ENCODE measurements around the gene CYP17A1. TPM values are rescaled to one million over a fixed set of nuclear protein-coding genes. Genes with fewer than 3 reads are reported as not detected.
"Not testable (repeated sequence)": the region's sequence is repeated elsewhere in the genome, so short reads cannot be mapped to it uniquely, and the experiment has no call there.

Gene CYP17A1
- total RNA-seq, 4 donors from 2014 or later = 4.0 to 29.1 (median 15.9) TPM

DNA sequence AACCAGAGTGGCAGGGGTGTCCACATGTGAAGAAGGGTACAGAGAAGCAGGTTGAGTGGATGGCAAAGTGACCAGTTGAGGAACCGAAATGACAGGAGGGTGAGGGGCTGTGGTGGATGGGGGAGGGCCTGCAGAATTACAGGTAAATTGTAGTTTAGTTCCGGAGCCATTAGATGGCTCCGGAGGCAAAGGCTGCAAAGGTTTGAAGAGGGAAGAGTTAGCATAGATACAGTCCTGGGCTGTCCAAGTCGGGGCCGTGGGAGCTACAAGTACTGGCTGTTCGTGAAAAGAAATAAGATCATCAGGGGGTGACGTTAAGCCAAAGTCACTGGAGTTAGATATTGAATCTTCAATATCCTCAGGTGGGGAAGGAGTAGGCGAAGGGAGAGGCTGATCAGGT is 5.9 kb upstream of the CYP17A1 start:
- H3K27me3 ChIP-seq; H3K9me3 ChIP-seq; H3K36me3 ChIP-seq; intact Hi-C loops (cut with DNase I); H3K4me3 ChIP-seq (replicated peaks in 1 of 3): not testable (repeated sequence)
- Histone ChIP-seq H3K4me1 (peaks cover 26% of the 10 kb centered on the region in 2 donors), H3K27ac (peak overlapping the region in 1 of 3 donors; percentile 46)
- TF ChIP-seq, protein P1, sequence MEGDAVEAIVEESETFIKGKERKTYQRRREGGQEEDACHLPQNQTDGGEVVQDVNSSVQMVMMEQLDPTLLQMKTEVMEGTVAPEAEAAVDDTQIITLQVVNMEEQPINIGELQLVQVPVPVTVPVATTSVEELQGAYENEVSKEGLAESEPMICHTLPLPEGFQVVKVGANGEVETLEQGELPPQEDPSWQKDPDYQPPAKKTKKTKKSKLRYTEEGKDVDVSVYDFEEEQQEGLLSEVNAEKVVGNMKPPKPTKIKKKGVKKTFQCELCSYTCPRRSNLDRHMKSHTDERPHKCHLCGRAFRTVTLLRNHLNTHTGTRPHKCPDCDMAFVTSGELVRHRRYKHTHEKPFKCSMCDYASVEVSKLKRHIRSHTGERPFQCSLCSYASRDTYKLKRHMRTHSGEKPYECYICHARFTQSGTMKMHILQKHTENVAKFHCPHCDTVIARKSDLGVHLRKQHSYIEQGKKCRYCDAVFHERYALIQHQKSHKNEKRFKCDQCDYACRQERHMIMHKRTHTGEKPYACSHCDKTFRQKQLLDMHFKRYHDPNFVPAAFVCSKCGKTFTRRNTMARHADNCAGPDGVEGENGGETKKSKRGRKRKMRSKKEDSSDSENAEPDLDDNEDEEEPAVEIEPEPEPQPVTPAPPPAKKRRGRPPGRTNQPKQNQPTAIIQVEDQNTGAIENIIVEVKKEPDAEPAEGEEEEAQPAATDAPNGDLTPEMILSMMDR (IDR thresholded peaks at IDR 0.05) = peak in 1 of 6 experiments; percentile 19
- DNase-seq = peak in 1 of 2 donors; percentile 4
- 59 to 69% methylated on average over 8 of the region's 8 CpGs for WGBS, 2 donors

DNA sequence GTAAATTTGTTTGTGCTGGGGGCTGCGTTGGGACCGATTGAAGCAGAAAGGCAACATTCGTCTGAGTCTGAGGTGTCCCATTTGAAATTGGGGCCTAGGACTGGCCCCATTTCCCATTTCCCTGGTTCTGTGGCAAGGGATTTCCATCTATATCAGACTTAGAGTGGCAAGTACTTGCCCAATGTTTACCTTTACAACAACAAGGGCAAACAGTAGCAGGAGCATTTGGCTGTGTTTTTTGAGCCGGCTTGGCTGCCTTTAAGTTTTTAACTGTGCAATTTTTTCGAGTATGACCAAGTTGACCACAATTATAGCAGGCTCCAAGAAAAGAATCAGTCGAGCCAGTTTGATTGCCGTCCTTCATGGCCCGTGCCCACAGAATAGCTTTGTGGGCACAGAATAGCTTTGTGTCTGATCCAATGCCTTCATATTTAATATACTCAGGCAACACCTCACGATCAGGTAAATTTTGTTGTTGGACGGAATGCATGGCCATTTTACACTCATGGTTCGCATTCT is 4.7 kb upstream of the CYP17A1 start:
- 37 to 59% methylated on average over 11 of the region's 11 CpGs for WGBS, 2 donors
- no peaks in the 10 kb centered on the region for H3K9me3 ChIP-seq
- H3K4me1 ChIP-seq = peaks cover 33 to 36% of the 10 kb centered on the region in 2 donors
- intact Hi-C loops (cut with DNase I) = no loop called here
- no peaks in the 10 kb centered on the region for H3K36me3 ChIP-seq
- peak; percentile 58 to 64 for DNase-seq
- H3K27me3 ChIP-seq = no peaks in the 10 kb centered on the region
- TF ChIP-seq, protein P1 (IDR thresholded peaks at IDR 0.05) = no peak
- TF ChIP-seq POLR2A (IDR thresholded peaks at IDR 0.05) = no peak
- H3K4me3 ChIP-seq (replicated peaks in 1 of 3) = no peak overlapping the region
- peak overlapping the region; percentile 79 to 81 (median 80) for H3K27ac ChIP-seq

DNA sequence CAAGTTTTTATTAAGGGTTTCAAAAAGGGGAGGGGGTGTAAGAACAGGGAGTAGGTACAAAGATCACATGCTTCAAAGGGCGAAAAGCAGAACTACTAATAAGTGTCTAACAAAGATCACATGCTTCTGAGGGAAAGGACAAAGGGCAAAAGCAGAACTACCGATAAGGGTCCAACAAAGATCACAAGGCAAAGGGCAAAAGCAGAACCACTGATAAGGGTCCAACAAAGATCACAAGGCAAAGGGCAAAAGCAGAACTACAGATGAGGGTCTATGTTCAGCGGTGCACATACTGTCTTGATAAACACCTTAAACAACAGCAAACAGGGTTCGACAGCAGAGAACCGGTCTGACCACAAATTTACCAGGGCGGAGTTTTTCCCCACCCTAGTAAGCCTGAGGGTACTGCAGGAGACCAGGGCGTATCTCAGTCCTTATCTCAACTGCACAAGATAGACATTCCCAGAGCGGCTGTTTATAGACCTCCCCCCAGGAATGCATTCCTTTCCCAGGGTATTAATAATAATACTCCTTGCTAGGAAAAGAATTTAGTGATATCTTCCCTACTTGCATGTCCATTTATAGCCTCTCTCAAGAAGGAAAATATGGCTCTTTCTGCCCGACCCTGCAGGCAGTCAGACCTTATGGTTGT is 1.2 kb upstream of the CYP17A1 start:
- not testable (repeated sequence) for DNase-seq
- 74 to 81% methylated on average over 9 of the region's 9 CpGs for WGBS, 2 donors
- intact Hi-C loops (cut with DNase I) = loop anchor here (5.0 kb wide), 1 partner anchor 111 kb away; no protein-coding TSS in a partner anchor

DNA sequence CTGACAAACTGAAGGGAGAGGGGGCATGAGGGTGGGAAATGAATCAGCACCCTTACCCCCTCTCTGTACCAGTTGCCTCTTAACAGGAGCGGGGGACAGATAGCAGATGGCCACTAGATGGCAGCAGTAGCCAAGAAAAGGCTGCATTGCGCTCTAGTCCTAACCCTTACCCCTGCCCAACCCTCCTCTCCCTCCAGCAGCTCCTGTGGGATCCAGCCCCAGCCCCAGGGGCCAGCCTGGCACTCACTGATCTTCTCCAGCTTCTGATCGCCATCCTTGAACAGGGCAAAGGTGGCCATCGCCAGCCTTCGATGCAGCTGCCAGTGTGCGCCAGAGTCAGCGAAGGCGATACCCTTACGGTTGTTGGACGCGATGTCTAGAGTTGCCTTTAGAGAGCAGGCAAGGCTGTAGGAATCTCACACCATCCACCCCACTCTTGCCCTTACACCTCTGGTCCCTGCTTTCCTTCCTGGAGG is 2.2 kb downstream of the CYP17A1 start:
- TF ChIP-seq, protein P1 (IDR thresholded peaks at IDR 0.05) = peak; percentile 69 to 95 (median 86)
- no peak for TF ChIP-seq POLR2A (IDR thresholded peaks at IDR 0.05)
- Histone ChIP-seq H3K9me3 (no peaks in the 10 kb centered on the region), H3K4me1 (peaks cover 26 to 30% of the 10 kb centered on the region in 2 donors), H3K27ac (peak overlapping the region; percentile 17 to 91 (median 89)), H3K36me3 (no peaks in the 10 kb centered on the region), H3K27me3 (no peaks in the 10 kb centered on the region), H3K4me3 (replicated peaks in 1 of 3) (no peak overlapping the region)
- peak; percentile 83 to 85 for DNase-seq
- intact Hi-C loops (cut with DNase I) = loop anchor here (2.0 to 5.0 kb wide), 2 partner anchors 66 to 108 kb away; no protein-coding TSS in a partner anchor
- WGBS, 2 donors = 71 to 74% methylated on average over 10 of the region's 11 CpGs

More for the DNA sequence above, 1.2 kb upstream of the CYP17A1 start:
- not testable (repeated sequence) for H3K4me3 ChIP-seq (replicated peaks in 1 of 3); H3K9me3 ChIP-seq; H3K36me3 ChIP-seq; H3K27me3 ChIP-seq
- peaks cover 47 to 51% of the 10 kb centered on the region in 2 donors for H3K4me1 ChIP-seq
- H3K27ac ChIP-seq = peak overlapping the region; percentile 75 to 91 (median 89)

DNA sequence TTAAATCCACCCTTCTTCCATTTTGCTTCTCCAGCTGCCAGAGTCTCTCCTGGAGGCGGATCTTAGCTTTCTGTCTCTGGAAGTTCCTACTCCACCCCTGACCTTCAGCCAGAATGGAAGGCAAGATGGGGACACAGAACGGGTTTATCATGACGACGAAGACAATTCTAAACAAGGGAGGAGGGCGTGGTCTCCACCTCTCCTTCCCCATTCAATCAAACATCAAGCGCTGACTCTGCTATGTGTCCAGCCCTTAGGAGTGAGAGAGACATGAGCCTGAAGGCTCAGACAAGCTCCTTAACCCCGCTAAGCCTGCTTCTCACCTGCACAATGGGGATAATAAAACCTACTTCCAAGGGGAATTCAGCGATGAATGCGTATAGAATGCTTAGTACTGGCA is 3.1 kb downstream of the CYP17A1 start:
- intact Hi-C loops (cut with DNase I) = loop anchor here (2.0 to 5.0 kb wide), 2 partner anchors 67 to 238 kb away; no protein-coding TSS in a partner anchor
- Histone ChIP-seq H3K27me3 (no peaks in the 10 kb centered on the region), H3K4me1 (peaks cover 26 to 30% of the 10 kb centered on the region in 2 donors), H3K4me3 (replicated peaks in 1 of 3) (no peak overlapping the region), H3K9me3 (no peaks in the 10 kb centered on the region), H3K27ac (no peak overlapping the region), H3K36me3 (no peaks in the 10 kb centered on the region)
- no peak for DNase-seq
- 67 to 69% methylated on average over 9 of the region's 9 CpGs for WGBS, 2 donors
- no peak for TF ChIP-seq POLR2A (IDR thresholded peaks at IDR 0.05)
- TF ChIP-seq, protein P1 (IDR thresholded peaks at IDR 0.05) = no peak
